Measurements from ENCODE around the gene TCAP.

The TCAP gene

DNA sequence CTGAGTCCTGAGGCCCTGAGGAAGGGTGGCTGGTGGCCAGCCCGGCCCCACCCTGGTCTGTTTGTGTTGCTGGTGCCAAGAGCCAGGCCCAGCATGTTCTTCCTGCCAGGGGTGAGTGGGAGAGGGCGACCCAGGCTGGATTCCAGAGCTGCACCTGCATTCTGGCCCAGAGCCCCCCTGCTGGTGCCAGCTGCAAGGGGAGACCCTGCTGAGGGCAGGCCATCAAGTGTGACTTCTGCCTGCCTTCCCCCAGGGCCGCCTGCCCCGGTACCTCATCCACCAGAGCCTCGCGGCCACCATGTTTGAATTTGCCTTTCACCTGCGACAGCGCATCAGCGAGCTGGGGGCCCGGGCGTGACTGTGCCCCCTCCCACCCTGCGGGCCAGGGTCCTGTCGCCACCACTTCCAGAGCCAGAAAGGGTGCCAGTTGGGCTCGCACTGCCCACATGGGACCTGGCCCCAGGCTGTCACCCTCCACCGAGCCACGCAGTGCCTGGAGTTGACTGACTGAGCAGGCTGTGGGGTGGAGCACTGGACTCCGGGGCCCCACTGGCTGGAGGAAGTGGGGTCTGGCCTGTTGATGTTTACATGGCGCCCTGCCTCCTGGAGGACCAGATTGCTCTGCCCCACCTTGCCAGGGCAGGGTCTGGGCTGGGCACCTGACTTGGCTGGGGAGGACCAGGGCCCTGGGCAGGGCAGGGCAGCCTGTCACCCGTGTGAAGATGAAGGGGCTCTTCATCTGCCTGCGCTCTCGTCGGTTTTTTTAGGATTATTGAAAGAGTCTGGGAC lies 2.4 kb upstream of the TCAP start:
- TF ChIP-seq, protein P1, sequence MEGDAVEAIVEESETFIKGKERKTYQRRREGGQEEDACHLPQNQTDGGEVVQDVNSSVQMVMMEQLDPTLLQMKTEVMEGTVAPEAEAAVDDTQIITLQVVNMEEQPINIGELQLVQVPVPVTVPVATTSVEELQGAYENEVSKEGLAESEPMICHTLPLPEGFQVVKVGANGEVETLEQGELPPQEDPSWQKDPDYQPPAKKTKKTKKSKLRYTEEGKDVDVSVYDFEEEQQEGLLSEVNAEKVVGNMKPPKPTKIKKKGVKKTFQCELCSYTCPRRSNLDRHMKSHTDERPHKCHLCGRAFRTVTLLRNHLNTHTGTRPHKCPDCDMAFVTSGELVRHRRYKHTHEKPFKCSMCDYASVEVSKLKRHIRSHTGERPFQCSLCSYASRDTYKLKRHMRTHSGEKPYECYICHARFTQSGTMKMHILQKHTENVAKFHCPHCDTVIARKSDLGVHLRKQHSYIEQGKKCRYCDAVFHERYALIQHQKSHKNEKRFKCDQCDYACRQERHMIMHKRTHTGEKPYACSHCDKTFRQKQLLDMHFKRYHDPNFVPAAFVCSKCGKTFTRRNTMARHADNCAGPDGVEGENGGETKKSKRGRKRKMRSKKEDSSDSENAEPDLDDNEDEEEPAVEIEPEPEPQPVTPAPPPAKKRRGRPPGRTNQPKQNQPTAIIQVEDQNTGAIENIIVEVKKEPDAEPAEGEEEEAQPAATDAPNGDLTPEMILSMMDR (IDR thresholded peaks at IDR 0.05) = no peak

DNA sequence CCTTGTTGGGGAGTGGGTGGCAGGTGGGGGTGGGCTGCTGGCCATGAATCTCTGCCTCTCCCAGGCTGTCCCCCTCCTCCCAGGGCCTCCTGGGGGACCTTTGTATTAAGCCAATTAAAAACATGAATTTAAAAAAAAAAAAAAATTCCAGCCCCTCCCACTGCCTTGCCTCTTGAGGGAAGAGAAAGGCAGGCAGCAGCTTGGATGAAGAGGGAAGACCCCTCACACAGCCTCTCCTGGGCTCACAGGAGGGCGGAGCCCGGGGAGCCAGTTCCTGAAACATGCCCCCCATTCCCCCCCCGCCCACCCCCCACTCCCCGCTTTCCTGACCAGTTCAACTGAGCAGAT lies 1.8 kb upstream of the TCAP start:
- TF ChIP-seq, protein P1 (IDR thresholded peaks at IDR 0.05) = no peak

DNA sequence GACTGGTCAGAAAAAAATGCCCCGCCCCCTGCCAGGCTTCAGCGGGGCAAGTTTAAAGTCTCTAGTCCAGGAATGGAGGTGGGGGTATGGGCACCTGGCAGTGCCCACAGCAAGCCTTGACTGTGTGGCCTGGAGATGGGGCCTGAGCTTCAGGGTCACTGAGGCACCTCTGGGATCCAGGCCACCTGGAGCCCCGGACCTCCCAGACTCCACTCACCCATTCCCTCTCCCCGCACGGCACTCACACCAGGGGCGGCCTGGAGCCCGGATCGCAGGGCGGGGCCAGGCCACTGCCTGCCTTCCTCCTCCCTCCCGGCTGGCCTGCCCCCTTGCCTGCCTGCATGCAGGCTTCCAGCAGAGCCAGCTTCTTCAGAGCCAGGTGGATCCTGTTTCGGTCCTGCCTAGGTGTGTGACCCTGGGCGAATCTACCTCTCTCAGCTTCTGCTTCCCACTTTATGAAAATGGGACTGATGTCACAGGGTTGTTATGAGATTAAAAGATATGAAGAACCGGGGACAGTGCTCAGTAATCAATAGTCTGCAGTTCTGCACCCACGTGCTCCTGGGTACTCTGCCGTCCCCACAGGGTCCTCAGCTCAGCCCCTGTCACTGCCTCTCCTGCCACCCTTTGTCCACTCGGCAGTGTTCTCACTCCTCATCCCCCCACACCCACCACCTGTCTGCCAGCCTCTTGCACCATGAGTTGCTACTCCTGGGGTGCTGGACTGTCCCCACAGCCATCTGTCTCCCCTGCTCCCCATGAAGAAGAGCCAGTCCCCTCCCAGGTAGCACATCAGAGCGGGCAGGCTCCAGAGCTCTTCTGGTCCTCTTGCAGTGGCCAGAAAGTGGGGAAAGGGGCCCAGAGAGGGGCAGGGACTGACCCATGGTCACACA lies 1.2 kb upstream of the TCAP start:
- TF ChIP-seq, protein P1 (IDR thresholded peaks at IDR 0.05) = no peak

DNA sequence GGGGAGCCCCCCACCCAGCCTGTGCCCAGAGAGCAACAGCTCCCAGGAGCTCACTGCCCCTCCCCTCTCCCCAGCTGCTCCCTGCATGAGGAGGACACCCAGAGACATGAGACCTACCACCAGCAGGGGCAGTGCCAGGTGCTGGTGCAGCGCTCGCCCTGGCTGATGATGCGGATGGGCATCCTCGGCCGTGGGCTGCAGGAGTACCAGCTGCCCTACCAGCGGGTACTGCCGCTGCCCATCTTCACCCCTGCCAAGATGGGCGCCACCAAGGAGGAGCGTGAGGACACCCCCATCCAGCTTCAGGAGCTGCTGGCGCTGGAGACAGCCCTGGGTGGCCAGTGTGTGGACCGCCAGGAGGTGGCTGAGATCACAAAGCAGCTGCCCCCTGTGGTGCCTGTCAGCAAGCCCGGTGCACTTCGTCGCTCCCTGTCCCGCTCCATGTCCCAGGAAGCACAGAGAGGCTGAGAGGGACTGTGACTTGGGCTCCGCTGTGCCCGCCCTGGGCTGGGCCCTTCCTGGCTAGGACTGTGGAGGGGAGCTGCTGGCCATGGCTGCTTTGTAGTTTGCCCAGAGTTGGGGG lies 584 bp downstream of the TCAP start:
- TF ChIP-seq, protein P1 (IDR thresholded peaks at IDR 0.05) = no peak

DNA sequence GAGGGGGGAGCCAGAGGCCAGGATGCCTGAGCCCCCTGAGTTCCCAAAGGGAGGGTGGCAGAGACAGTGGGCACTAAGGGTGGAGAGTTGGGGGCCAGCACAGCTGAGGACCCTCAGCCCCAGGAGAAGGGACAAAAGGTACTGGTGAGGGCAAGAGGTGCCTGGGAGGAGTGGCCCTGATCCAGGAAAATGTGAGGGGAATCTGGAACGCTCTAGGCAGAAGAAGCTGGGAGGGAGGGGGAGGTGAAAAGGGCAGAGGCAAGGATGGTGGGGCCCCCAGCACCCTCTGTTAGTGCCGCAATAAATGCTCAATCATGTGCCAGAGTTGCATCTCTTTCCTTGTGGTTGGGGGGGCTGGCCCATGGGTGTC lies 1.1 kb downstream of the TCAP start:
- TF ChIP-seq, protein P1 (IDR thresholded peaks at IDR 0.05) = no peak

DNA sequence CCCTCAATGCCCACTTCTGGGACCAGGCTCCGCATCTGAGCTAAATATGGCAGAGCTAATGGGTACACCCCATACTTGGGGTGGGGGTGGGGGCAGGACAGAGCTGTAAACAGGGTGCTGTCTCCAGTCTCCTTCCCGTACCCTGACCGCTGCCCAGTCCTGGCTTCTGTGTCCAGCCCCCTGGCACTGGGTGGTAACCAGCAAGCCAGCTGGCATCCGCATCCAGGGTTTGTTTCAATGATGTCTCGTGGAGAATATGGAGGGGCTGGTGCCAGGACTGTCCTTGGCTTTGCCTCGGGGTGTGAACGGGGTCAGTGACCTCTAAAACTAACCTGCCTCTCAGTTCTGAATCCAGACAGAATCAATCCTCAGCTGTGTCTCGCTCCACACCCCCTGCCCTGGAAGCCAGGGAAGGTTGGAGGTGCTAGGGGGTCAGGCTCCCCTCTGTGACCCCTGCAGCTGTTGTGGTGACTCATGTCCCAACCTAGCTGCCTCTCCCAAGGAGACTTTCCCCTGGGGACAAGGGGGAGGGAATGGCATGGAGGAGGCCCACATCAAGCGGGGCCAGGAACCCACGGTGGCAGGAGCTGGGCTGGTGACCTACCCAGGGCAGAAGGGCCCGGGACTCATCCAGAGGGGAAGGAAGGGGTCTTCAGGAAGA lies 1.6 kb downstream of the TCAP start:
- TF ChIP-seq, protein P1 (IDR thresholded peaks at IDR 0.05) = no peak

DNA sequence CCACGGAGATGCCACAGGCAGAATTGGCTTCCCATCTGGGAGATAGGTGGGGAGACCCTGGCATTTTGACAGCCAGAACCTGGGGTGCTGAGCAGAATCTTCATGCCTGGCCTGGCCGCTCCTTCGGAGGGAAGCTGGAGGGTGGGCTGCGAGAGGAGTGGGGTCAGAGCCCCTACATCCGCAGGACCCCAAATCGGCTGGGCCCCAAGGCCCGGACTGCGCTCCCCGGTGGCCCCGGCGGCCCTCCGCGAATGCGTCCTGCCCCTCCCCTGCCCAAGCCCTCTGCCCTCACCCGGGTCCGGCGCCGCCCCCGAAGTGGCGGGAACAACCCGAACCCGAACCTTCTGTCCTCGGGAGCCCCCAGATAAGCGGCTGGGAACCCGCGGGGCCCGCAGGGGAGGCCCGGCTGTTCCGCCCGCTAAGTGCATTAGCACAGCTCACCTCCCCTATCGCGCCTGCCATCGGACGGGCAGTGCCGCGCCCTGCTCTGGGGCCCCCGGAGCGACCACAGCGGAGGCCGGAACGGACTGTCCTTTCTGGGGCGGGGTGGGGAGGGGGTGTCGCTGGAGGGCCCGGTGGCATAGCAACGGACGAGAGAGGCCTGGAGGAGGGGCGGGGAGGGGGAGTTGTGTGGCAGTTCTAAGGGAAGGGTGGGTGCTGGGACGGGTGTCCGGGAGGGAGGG lies 2.3 kb downstream of the TCAP start:
- TF ChIP-seq, protein P1 (IDR thresholded peaks at IDR 0.05) = no peak

Measured in LNCAP (cell line).